Suppressor macrophage treated with lipopolysaccharide for 1 hour (primary cell): ENCODE results near the gene ATG16L1.
A peak's percentile ranks its signal among the peaks of the same experiment; 100 is the strongest.

Source experiments
- DNase-seq, 3 donors: peaks; one replicate each; pipeline ENCODE4 v3.0.0-alpha.2; 2020 to 2022

Gene ATG16L1

GRCh38 chr2:233227346-233227978 is 24.0 kb upstream of the ATG16L1 start:
- no peak for DNase-seq

GRCh38 chr2:233228376-233228775 is 23.1 kb upstream of the ATG16L1 start:
- no peak for DNase-seq

- peak; percentile 61 to 83 (median 81) for DNase-seq
These were observed 17.7 kb upstream of the ATG16L1 start for GRCh38 chr2:233233618-233234230.

GRCh38 chr2:233234264-233234663 is 17.2 kb upstream of the ATG16L1 start:
- DNase-seq: no peak

- DNase-seq: no peak
These were observed 16.5 kb upstream of the ATG16L1 start for GRCh38 chr2:233234996-233235395.

- no peak for DNase-seq
These were observed 15.5 kb upstream of the ATG16L1 start for GRCh38 chr2:233235977-233236376.

GRCh38 chr2:233236820-233237589 is 14.5 kb upstream of the ATG16L1 start:
- no peak for DNase-seq

GRCh38 chr2:233240897-233241296 is 10.6 kb upstream of the ATG16L1 start:
- no peak for DNase-seq

- DNase-seq: no peak
These were observed 9.7 kb upstream of the ATG16L1 start for GRCh38 chr2:233241803-233242202.

- peak; percentile 82 to 95 (median 95) for DNase-seq
These were observed 9.1 kb upstream of the ATG16L1 start for GRCh38 chr2:233242231-233242927.

GRCh38 chr2:233243348-233243747 is 8.1 kb upstream of the ATG16L1 start:
- DNase-seq: no peak

- peak; percentile 49 to 75 (median 62) for DNase-seq
These were observed 6.7 kb upstream of the ATG16L1 start for GRCh38 chr2:233244818-233245217.

GRCh38 chr2:233245406-233245805 is 6.1 kb upstream of the ATG16L1 start:
- DNase-seq: no peak

GRCh38 chr2:233247116-233247515 is 4.4 kb upstream of the ATG16L1 start:
- DNase-seq: no peak

- DNase-seq: peak in 2 of 3 donors; percentile 40 to 50
These were observed 3.7 kb upstream of the ATG16L1 start for GRCh38 chr2:233247744-233248143.

GRCh38 chr2:233248999-233249398 is 2.5 kb upstream of the ATG16L1 start:
- DNase-seq: peak; percentile 47 to 58 (median 57)

- DNase-seq: no peak
These were observed 905 bp upstream of the ATG16L1 start for GRCh38 chr2:233250568-233250967.

- no peak for DNase-seq
These were observed 528 bp upstream of the ATG16L1 start for GRCh38 chr2:233250985-233251305.

- no peak for DNase-seq
These were observed 754 bp downstream of the ATG16L1 start for GRCh38 chr2:233252227-233252626.

GRCh38 chr2:233255151-233255550 is 3.7 kb downstream of the ATG16L1 start:
- no peak for DNase-seq

GRCh38 chr2:233256048-233256447 is 4.6 kb downstream of the ATG16L1 start:
- DNase-seq: no peak

GRCh38 chr2:233258211-233258610 is 6.7 kb downstream of the ATG16L1 start:
- no peak for DNase-seq

GRCh38 chr2:233259730-233260129 is 8.3 kb downstream of the ATG16L1 start:
- DNase-seq: no peak

GRCh38 chr2:233260661-233261060 is 9.2 kb downstream of the ATG16L1 start:
- DNase-seq: peak; percentile 57 to 80 (median 68)
